GM21526 (cell line): ENCODE measurements around the gene ICAM3.

Source experiments
- ATAC-seq: cut with Tn5 transposase; IDR thresholded peaks from one replicate; pipeline ENCODE4 v1.9.1; 2021; ENCODE audit warnings: moderate library complexity; ENCODE audit not compliant: unreplicated experiment, low FRiP score

The ICAM3 gene

DNA sequence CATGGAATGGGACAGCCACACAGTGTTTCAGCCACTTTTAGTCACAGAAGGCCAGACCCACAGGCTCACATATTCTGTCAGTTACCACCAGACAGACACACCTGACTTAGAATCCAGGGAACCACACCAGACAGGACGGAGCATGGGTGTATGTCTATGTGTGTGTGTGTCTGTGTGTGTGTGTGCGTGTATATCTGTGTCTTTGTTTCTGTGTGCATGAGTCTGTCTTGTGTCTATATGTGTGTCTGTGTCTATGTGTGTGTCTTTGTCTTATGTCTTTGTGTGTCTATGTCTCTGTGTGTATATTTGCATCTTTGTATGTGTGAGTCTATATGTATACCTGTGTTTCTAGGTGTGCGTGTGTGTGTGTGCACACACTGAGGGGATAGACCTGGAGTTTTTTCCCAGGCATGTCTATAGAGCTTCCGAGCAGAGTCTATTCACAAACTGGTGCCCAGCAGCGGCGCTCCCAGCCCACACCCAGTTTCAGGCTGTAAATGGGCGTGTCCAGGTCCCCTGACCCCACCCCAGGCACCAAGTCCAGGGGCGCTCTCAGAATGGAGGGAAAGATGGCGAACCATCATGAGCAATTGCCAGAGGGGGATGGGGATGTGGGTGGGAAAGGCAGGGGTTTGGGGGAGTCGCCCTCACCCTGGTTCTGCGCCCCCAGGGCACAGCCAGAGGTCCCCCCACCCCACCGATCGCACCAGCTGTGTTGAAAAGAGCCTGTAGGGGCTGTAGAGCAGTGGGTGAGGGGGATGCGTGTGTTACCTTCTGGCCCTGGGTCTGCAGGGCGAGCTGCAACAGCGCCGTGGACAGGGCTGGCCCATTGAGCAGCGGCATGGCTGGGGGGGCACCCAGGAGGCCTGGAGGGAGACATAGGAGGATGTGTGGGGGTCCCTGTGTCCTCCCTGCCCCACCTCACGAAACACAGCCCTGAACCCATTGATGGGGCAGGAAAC, 17.3 kb downstream of the ICAM3 start:
- ATAC-seq = no peak

DNA sequence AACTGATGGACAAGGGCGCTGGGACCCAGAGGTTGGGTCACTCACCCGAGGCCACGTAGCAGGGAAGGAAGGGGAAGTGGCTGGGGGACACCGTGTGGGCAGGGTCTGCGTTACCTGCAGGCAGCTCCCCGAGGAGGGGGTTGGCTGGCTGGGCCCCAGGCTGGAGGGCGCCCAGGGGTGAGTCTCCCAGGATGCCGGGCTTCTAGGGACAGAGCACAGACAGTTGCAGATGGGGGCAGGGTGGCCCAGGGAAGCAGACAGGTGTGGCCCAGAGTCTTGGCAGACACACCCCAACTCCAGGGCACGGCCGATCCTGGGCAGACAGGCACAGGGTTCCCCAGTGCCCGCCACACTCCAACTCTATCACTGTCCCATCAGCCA, 18.0 kb downstream of the ICAM3 start:
- no peak for ATAC-seq

- no peak for ATAC-seq
Measured at GRCh38 chr19:10320602-10321416, 18.6 kb downstream of the ICAM3 start.

- ATAC-seq = no peak
Measured at GRCh38 chr19:10318807-10319682, 20.4 kb downstream of the ICAM3 start.

DNA sequence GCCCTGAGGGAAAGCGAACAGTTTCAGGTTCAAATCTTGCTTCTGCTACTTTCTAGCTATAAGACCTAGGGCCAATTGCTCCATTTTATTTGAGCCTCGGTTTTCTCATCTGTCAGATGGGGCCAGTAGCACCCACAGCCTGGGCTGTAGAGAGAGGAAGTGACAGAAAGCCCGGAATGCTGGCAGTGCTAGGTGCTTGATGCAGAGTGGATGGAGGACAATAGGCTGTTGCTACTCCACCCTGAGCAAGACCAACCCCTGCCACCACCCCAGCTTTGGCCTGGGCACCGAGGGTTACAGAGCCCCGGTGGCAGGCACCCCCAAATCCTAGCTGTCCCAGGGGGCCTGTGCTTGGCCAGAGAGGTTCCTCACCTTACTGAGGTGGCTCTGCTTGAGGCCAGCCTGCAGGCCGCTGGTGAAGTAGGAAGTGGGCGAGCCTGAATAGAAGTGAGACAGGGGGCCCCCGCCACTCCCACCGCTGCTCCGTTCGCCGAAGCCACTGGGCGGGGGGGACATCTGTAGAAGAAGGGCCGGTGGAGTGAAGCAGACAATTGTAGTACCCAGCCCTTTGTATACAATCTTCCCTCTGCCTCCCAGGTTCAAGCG, 21.5 kb downstream of the ICAM3 start:
- no peak for ATAC-seq

DNA sequence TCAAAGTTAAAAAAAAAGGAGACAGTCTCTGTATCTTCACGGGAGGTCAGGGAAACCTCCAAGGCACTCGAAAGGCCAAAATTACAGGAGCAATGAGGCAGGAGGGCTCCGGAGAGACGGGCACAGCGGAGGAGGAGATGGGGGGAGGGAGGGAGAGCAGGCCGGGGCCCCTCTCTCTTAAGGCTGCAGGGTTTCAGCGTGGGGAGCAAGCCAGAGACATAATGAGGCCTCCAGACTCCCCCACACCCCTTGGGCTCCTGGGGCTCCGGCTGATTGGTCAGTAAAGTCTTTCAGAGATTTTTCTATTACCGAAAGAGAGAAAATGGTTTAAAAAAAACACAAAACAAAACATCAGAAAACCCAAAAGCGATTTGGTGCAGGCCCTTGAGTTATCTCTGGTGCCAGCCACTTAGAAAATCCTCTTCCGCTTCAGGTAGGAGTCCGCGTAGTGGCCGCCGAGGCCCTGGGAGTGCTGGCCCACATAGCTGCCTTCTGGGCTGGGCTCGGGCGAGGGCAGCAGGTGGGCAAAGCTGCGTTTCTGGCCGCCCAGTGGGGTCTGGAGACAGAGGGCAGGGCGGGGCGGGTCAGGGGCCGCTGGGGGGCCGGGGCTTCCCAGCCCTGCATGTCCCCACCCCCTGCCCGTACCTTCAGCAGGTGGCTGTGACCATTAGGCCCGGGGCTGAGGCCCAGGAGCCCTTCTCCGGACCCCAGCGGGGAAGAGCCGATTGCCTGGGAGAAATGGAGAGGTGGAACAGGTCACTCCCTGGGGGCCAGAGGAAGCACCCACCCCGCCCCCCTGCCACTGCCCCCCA, 22.2 kb downstream of the ICAM3 start:
- no peak for ATAC-seq

- ATAC-seq = no peak
Measured at GRCh38 chr19:10316229-10317044, 23.0 kb downstream of the ICAM3 start.

DNA sequence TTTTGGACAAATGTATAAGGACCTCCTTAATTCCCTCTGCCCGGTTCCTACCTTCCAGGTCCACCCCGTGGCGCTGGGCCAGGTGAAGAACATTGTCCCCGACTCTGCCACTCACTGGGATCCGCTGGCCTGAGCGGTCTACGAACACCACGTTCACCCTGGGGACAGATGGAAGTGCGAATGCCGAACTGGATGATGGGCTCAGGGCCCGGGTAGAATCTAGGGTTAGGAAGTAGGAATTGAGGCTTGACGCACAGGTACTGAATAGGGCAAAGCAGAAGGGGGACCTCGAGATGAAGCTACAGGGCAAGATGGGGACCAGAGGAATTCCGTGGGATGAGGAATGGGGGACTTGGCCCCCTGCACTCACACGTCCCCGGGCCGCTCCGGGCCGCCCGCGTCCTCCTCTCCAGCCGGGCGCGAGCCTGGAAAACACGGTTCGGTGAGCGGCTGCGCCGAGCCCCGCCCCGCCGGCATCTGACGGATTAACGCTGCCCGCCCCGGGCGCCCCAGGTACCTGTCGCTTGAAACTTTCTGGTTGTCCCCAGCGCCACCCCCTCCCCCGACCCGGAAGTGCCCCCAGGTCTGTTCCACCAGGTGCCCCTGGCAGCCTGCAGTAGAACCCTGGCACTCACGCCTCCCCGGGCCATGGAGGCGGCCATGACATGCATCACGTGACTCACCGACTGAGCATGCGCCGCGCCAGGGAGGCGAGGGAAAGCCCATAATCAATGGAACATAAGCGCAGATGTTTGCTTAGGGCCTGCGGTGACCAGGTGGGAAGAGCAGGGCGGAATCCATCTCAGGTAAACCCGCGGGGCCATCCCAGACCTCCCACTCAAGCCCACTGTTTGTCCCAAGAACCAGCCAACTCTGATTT, 23.8 kb downstream of the ICAM3 start, which contains the start of gene FDX2:
FDX2 (minus strand) TSS at position 681 of the 880 bp plus-strand sequence; CDS start at position 662, 19 bp downstream.
- ATAC-seq = no peak

DNA sequence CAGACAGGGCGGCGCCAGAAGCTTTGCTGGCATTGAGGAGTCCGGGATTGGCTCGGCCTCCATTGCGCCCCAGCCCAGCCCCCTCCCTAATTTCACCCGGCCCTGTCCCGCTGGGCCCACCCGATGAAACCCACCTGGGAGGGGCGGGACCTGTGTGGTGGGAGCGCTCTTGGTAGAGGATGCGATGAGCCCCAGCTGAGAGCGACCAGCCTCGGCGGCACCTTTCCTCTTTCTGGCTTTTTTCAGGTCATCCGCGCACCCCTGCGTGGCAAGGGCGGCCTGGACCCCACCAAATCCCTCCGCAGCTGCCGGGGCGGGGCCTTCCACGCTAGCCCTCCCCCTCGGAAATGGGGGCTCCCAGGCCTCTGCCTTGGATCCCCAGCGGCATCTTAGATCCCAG, 30.0 kb downstream of the ICAM3 start, which contains the start of gene ZGLP1:
ZGLP1 (minus strand) TSS at position 393 of the 400 bp plus-strand sequence.
- ATAC-seq = no peak

DNA sequence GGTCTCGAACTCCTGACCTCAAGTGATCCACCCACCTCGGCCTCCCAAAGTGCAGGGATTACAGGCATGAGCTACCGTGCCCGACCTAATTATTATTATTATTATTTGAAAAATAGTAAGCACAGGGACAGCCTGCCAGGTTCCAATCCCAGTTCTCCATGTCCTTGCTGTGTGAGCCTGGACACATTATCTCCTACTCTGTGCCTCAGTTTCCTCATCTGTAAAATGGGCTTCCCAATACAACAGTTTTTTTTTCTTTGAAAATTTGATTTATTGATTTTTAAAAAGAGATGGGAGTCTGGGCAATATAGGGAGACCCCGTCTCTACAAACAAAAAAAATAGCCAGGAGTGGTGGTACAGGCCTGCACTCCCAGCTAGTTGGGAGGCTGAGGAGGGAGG, 33.1 kb downstream of the ICAM3 start:
- ATAC-seq = no peak

- no peak for ATAC-seq
Measured at GRCh38 chr19:10305139-10305806, 34.2 kb downstream of the ICAM3 start.

GRCh38 chr19:10299545-10300458, 39.6 kb downstream of the ICAM3 start:
- ATAC-seq = no peak

DNA sequence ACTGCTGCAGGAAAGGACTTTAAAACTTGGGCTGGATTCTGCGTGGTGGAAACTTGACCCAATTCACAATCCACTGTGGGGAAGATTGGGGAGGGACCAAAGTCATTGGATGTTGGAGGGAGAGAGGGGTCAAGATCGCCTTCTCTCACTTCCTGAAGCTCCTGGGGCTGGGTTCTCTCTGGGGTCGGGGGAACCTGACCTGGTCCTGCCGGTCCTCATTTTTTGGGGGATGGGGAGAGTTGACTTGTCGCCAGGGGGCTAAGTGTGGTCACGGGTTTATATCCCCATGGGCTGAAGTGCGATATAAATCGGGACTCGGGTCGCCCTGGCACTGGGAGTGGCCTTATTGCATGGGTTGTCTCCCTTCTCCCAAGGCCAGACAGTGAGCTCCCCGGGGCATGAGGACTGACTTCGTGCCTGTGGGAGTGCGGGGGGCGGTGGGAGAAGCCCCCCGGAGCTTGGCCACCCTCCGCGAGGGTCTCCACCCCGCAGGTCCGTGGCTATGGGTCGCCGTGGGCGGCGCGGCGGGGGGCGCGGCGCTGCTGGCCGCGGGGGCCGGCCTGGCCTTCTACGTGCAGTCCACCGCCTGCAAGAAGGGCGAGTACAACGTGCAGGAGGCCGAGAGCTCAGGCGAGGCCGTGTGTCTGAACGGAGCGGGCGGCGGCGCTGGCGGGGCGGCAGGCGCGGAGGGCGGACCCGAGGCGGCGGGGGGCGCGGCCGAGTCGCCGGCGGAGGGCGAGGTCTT, 43.4 kb downstream of the ICAM3 start:
- no peak for ATAC-seq

DNA sequence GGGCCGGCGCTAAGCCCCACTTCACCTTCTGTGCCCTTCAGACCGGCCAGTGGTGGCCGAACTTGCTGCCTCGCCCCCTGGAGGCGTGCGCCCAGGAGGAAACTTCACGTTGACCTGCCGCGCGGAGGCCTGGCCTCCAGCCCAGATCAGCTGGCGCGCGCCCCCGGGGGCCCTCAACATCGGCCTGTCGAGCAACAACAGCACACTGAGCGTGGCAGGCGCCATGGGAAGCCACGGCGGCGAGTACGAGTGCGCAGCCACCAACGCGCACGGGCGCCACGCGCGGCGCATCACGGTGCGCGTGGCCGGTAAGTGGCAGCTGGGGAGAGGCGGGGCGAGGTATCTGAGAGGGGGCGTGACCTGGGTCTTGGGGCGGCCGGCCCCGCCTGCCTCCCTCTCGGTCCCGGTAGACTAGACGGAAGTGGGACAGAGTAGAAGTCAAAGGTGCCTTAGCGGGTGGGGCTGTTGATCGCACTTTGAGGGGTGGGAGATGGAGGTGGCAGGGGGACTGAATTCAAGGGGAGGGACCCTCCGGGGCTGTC, 44.0 kb downstream of the ICAM3 start:
- no peak for ATAC-seq

GRCh38 chr19:10294368-10294697, 45.1 kb downstream of the ICAM3 start:
- ATAC-seq = no peak
